Measurements from ENCODE around the gene CSRP3.

CSRP3 gene

GRCh38 chr11:19225123-19225522, 23.3 kb upstream of the CSRP3 start:
- DNase-seq, result no peak

- DNase-seq, result no peak
Observed at GRCh38 chr11:19220903-19221724, 19.3 kb upstream of the CSRP3 start.

GRCh38 chr11:19218786-19219460, 17.1 kb upstream of the CSRP3 start:
- no peak for DNase-seq

GRCh38 chr11:19218216-19218615, 16.4 kb upstream of the CSRP3 start:
- DNase-seq, result no peak

GRCh38 chr11:19216709-19217374, 15.1 kb upstream of the CSRP3 start:
- no peak for DNase-seq

GRCh38 chr11:19216021-19216420, 14.2 kb upstream of the CSRP3 start:
- no peak for DNase-seq

GRCh38 chr11:19209617-19210370, 8.0 kb upstream of the CSRP3 start:
- no peak for DNase-seq

- DNase-seq, result no peak
Observed at GRCh38 chr11:19208959-19209546, 7.3 kb upstream of the CSRP3 start.

GRCh38 chr11:19208181-19208580, 6.4 kb upstream of the CSRP3 start:
- no peak for DNase-seq

- DNase-seq, result no peak
Observed at GRCh38 chr11:19204836-19205235, 3.1 kb upstream of the CSRP3 start.

- DNase-seq, result no peak
Observed at GRCh38 chr11:19200410-19201201, 1.2 kb downstream of the CSRP3 start.

GRCh38 chr11:19199771-19200170, 2.0 kb downstream of the CSRP3 start:
- DNase-seq, result no peak

GRCh38 chr11:19199048-19199447, 2.7 kb downstream of the CSRP3 start:
- DNase-seq, result no peak

GRCh38 chr11:19196432-19196831, 5.4 kb downstream of the CSRP3 start:
- DNase-seq, result no peak

GRCh38 chr11:19194620-19195308, 7.0 kb downstream of the CSRP3 start:
- no peak for DNase-seq

- DNase-seq, result no peak
Observed at GRCh38 chr11:19193916-19194315, 7.9 kb downstream of the CSRP3 start.

GRCh38 chr11:19191530-19192169, 10.1 kb downstream of the CSRP3 start:
- no peak for DNase-seq

- DNase-seq, result no peak
Observed at GRCh38 chr11:19187833-19188258, 13.9 kb downstream of the CSRP3 start.

GRCh38 chr11:19187114-19187832, 14.5 kb downstream of the CSRP3 start:
- DNase-seq, result no peak

GRCh38 chr11:19185516-19186052, 16.2 kb downstream of the CSRP3 start:
- DNase-seq, result no peak

All from activated CD4-positive, alpha-beta T cell treated with anti-CD3 and anti-CD28 coated beads, Interleukin-2, amount 50 U/mL, for 4 hours (primary cell).